Astrocyte (in vitro differentiated cells and primary cell): Measurements from ENCODE around the gene EVL. TPM values are rescaled to one million over a fixed set of nuclear protein-coding genes. Genes with fewer than 3 reads are reported as not detected.

ENCODE experiments used
- DNase-seq: peaks from one replicate; pipeline ENCODE4 v3.0.0-alpha.2; 2010; ENCODE audit warnings: low read depth
- FAIRE-seq: peaks from 2 replicates; lab custom pipeline; 2011; peaks lifted over from hg19 to GRCh38; lab: Jason Lieb, UNC
- H2AFZ ChIP-seq: 2 replicates; pipeline ENCODE4 v1.6.0; 2012; ENCODE audit warnings: low read depth, low read length, inconsistent platforms
- H3K27ac ChIP-seq: 2 replicates; pipeline ENCODE4 v1.5.1; 2011; ENCODE audit warnings: low read depth, low read length, inconsistent platforms
- H3K27me3 ChIP-seq: 2 replicates; pipeline ENCODE4 v1.6.0; 2011; ENCODE audit warnings: low read length, inconsistent platforms; ENCODE audit not compliant: insufficient read depth
- H3K36me3 ChIP-seq: 2 replicates; pipeline ENCODE4 v1.5.1; 2011; ENCODE audit warnings: low read length, inconsistent platforms; ENCODE audit not compliant: insufficient read depth
- H3K4me1 ChIP-seq: 2 replicates; pipeline ENCODE4 v1.5.1; 2011; ENCODE audit warnings: low read length, inconsistent platforms; ENCODE audit not compliant: insufficient read depth
- H3K4me2 ChIP-seq: 2 replicates; pipeline ENCODE4 v1.6.0; 2012; ENCODE audit warnings: low read length, inconsistent platforms
- H3K4me3 ChIP-seq: 2 replicates; pipeline ENCODE4 v1.5.1; 2011; ENCODE audit warnings: low read depth, mild to moderate bottlenecking, low read length, inconsistent platforms; ENCODE audit not compliant: insufficient read depth
- H3K79me2 ChIP-seq: 2 replicates; pipeline ENCODE4 v1.6.0; 2012; ENCODE audit warnings: mild to moderate bottlenecking, low read length, inconsistent platforms; ENCODE audit not compliant: insufficient read depth
- H3K9ac ChIP-seq: 2 replicates; pipeline ENCODE4 v1.6.0; 2012; ENCODE audit warnings: mild to moderate bottlenecking, low read length, inconsistent platforms
- H3K9me3 ChIP-seq: 2 replicates; pipeline ENCODE4 v1.5.1; 2012; ENCODE audit warnings: low read depth, mild to moderate bottlenecking, low read length, inconsistent platforms; ENCODE audit not compliant: insufficient read depth
- H4K20me1 ChIP-seq: 2 replicates; pipeline ENCODE4 v1.6.0; 2012; ENCODE audit warnings: low read length, inconsistent platforms; ENCODE audit not compliant: insufficient read depth
- H3K27ac Mint-ChIP-seq: one replicate; pipeline ENCODE4 v1.8.0; 2021; ENCODE audit warnings: mild to moderate bottlenecking, mixed read lengths; ENCODE audit not compliant: unreplicated experiment
- H3K27me3 Mint-ChIP-seq: one replicate; pipeline ENCODE4 v1.8.0; 2021; ENCODE audit warnings: low read depth, mixed read lengths; ENCODE audit not compliant: unreplicated experiment
- H3K36me3 Mint-ChIP-seq: one replicate; pipeline ENCODE4 v1.8.0; 2021; ENCODE audit warnings: low read depth, mixed read lengths; ENCODE audit not compliant: unreplicated experiment
- H3K4me1 Mint-ChIP-seq: one replicate; pipeline ENCODE4 v1.8.0; 2021; ENCODE audit warnings: low read depth, mixed read lengths; ENCODE audit not compliant: unreplicated experiment
- H3K4me3 Mint-ChIP-seq: one replicate; pipeline ENCODE4 v1.8.0; 2021; ENCODE audit warnings: mild to moderate bottlenecking, moderate library complexity, mixed read lengths; ENCODE audit not compliant: unreplicated experiment
- H3K9me3 Mint-ChIP-seq: one replicate; pipeline ENCODE4 v1.8.0; 2021; ENCODE audit warnings: mild to moderate bottlenecking, mixed read lengths; ENCODE audit not compliant: unreplicated experiment
- CTCF ChIP-seq: IDR thresholded peaks from 2 replicates; pipeline ENCODE4 v1.5.1; 2011; ENCODE audit warnings: low read depth, mild to moderate bottlenecking, inconsistent platforms, low read length, moderate library complexity; ENCODE audit not compliant: insufficient read depth
- EZH2 ChIP-seq: IDR thresholded peaks from 2 replicates; pipeline ENCODE4 v1.6.1; 2012; ENCODE audit warnings: mild to moderate bottlenecking, low read length, inconsistent platforms; ENCODE audit not compliant: insufficient read depth
- total RNA-seq: library from RNA; stranded (reverse); gene quantifications from 2 replicates; pipeline ENCODE4 v1.2.1, GENCODE V29; 2021

Gene EVL
- total RNA-seq, 1 donor from 2014 or later, result 48.9 TPM

DNA sequence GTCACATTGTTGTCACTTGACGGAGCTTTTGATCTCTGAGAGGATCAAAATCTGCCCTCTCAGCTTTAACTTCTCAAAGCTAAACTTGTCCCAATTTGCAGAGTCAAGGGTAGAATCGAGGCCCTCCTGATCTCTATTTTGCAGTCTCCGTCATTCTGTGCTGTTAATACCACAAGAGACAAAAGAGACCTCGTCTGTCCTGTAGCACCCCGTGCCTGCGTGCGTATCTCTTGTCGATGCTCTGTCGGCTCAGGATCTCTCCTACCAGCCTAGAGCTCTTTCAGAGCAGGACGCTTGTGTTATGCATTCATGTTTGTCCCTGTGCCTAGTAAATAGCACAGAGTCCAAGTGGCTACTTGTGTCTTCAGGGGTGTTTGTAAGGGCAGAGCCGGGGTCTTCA is 5.1 kb downstream of the EVL start:
- FAIRE-seq (no peak), DNase-seq (no peak)
- TF ChIP-seq EZH2 (no peak), CTCF (no peak)
- Mint-ChIP-seq H3K27me3 (no peaks in the 10 kb centered on the region), H3K27ac (no peak overlapping the region), H3K36me3 (peaks cover 9% of the 10 kb centered on the region), H3K9me3 (no peaks in the 10 kb centered on the region), H3K4me3 (no peak overlapping the region), H3K4me1 (peaks cover 11% of the 10 kb centered on the region)
- Histone ChIP-seq H3K4me2 (no peak overlapping the region), H3K27ac (no peak overlapping the region), H3K79me2 (peaks cover 68% of the 10 kb centered on the region), H3K27me3 (no peaks in the 10 kb centered on the region), H3K4me1 (peaks cover 10% of the 10 kb centered on the region), H3K36me3 (no peaks in the 10 kb centered on the region), H3K4me3 (no peak overlapping the region), H3K9ac (no peak overlapping the region), H3K9me3 (no peaks in the 10 kb centered on the region), H4K20me1 (peaks cover 71% of the 10 kb centered on the region), H2AFZ (no peak overlapping the region)

DNA sequence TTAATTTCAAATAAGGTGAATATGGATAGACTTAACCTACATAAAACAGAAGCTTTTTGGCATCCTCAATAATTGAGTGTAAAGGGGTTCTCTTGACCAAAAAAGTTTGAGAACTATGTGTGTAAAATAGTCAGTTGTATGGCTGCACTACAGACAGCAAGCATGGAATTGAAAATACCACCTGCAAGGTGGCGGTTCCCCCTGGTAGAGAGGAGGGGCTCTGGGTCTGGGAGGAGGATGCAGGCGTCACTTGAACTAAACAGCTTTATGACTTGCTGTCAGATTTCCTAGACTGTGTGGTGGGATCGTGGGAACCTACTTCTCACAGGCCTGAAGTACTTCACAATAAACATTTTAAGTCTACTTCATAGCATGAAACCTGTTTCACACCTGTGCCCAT is 6.3 kb downstream of the EVL start:
- Histone ChIP-seq H3K36me3 (no peaks in the 10 kb centered on the region), H3K79me2 (peaks cover 74% of the 10 kb centered on the region), H4K20me1 (peaks cover 75% of the 10 kb centered on the region), H3K4me3 (no peak overlapping the region), H3K27ac (no peak overlapping the region), H3K4me1 (peaks cover 20% of the 10 kb centered on the region), H3K4me2 (no peak overlapping the region), H3K27me3 (no peaks in the 10 kb centered on the region), H3K9me3 (no peaks in the 10 kb centered on the region), H3K9ac (no peak overlapping the region), H2AFZ (no peak overlapping the region)
- Mint-ChIP-seq H3K9me3 (no peaks in the 10 kb centered on the region), H3K4me3 (no peak overlapping the region), H3K4me1 (peaks cover 10% of the 10 kb centered on the region), H3K36me3 (peaks cover 9% of the 10 kb centered on the region), H3K27me3 (no peaks in the 10 kb centered on the region), H3K27ac (no peak overlapping the region)
- no peak for FAIRE-seq
- DNase-seq, result no peak
- TF ChIP-seq CTCF, result no peak
- TF ChIP-seq EZH2, result no peak

DNA sequence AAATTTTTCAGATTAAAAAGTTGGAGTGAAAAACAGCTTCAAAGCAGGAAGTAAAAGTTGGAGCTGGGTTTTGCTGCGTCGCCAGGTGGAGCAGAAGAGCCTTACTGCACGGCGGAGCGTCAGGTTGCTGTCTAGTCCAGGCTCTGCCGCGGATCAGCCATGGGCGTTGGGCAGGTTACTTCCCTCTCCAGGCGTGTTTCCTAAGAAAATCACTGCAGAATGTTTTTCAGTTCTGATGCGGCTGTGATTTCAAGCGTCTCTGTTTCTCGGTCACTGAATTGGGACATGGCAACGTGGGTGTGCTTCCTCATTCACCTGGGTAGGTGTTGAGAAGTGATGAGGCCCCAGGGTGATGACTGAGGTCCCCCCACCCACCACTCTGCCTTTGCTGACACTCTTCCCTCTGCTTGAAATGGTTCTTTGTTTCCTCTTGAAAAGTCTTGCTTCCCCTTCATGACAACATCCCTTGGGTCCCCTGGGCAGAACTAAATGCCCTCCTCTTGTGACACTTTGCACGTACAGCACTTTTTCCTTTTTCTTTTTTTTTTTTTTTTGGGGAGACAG is 7.6 kb downstream of the EVL start:
- no peaks in the 10 kb centered on the region for H3K27me3 Mint-ChIP-seq
- no peak overlapping the region for H2AFZ ChIP-seq
- no peak overlapping the region for H3K4me3 Mint-ChIP-seq
- TF ChIP-seq CTCF (no peak), EZH2 (no peak)
- peaks cover 6% of the 10 kb centered on the region for H3K36me3 Mint-ChIP-seq
- no peak overlapping the region for H3K4me3 ChIP-seq
- H3K79me2 ChIP-seq, result peaks cover 67% of the 10 kb centered on the region
- DNase-seq (no peak), FAIRE-seq (no peak)
- H3K4me1 ChIP-seq, result peaks cover 21% of the 10 kb centered on the region
- H3K36me3 ChIP-seq, result no peaks in the 10 kb centered on the region
- H3K27me3 ChIP-seq, result no peaks in the 10 kb centered on the region
- no peaks in the 10 kb centered on the region for H3K9me3 ChIP-seq
- H3K4me1 Mint-ChIP-seq, result peaks cover 12% of the 10 kb centered on the region
- H4K20me1 ChIP-seq, result peaks cover 78% of the 10 kb centered on the region
- H3K9me3 Mint-ChIP-seq, result no peaks in the 10 kb centered on the region
- H3K9ac ChIP-seq, result no peak overlapping the region
- no peak overlapping the region for H3K4me2 ChIP-seq
- no peak overlapping the region for H3K27ac ChIP-seq
- no peak overlapping the region for H3K27ac Mint-ChIP-seq
